H9 (cell line): Measurements from ENCODE around the gene PROSER3. TPM values are rescaled to one million over a fixed set of nuclear protein-coding genes. Genes with fewer than 3 reads are reported as not detected.

Experiments used
- DNase-seq: peaks from one replicate; pipeline ENCODE4 v3.0.0-alpha.2; 2017
- H2AFZ ChIP-seq: one replicate; pipeline ENCODE4 v1.6.1; 2013; ENCODE audit warnings: mild to moderate bottlenecking, low read length, control low read depth, moderate library complexity
- H2AK5ac ChIP-seq: 2 replicates; pipeline ENCODE4 v1.6.1; 2013; ENCODE audit warnings: low read length, control low read depth, mixed read lengths; ENCODE audit not compliant: insufficient read length
- H2BK120ac ChIP-seq: one replicate; pipeline ENCODE4 v1.6.1; 2013; ENCODE audit warnings: low read depth, mild to moderate bottlenecking, low read length, control low read depth, inconsistent platforms; ENCODE audit not compliant: poor library complexity, severe bottlenecking
- H2BK12ac ChIP-seq: 2 replicates; pipeline ENCODE4 v1.6.1; 2013; ENCODE audit warnings: low read length, control low read depth, mixed read lengths, low read depth; ENCODE audit not compliant: insufficient read length
- H2BK15ac ChIP-seq: 2 replicates; pipeline ENCODE4 v1.6.1; 2013; ENCODE audit warnings: low read depth, low read length, control low read depth
- H2BK20ac ChIP-seq: one replicate; pipeline ENCODE4 v1.6.1; 2013; ENCODE audit warnings: low read depth, mild to moderate bottlenecking, low read length, control low read depth, inconsistent platforms; ENCODE audit not compliant: poor library complexity, severe bottlenecking
- H2BK5ac ChIP-seq: 2 replicates; pipeline ENCODE4 v1.6.1; 2013; ENCODE audit warnings: low read length, control low read depth, mixed read lengths; ENCODE audit not compliant: insufficient read length
- H3K14ac ChIP-seq: 2 replicates; pipeline ENCODE4 v1.6.1; 2013; ENCODE audit warnings: low read length, control low read depth; ENCODE audit not compliant: insufficient read depth
- H3K18ac ChIP-seq: 2 replicates; pipeline ENCODE4 v1.6.1; 2013; ENCODE audit warnings: low read depth, mild to moderate bottlenecking, mixed read lengths, low read length, control low read depth; ENCODE audit not compliant: insufficient read length
- H3K23ac ChIP-seq: 2 replicates; pipeline ENCODE4 v1.6.1; 2013; ENCODE audit warnings: low read length, control low read depth, mixed read lengths, low read depth; ENCODE audit not compliant: insufficient read length
- H3K23me2 ChIP-seq: 2 replicates; pipeline ENCODE4 v1.6.1; 2013; ENCODE audit warnings: low read depth, mild to moderate bottlenecking, mixed read lengths, low read length, control low read depth; ENCODE audit not compliant: insufficient read length, poor library complexity, severe bottlenecking
- H3K27ac ChIP-seq: 2 replicates; pipeline ENCODE4 v1.5.1; 2013; ENCODE audit warnings: low read length, control low read depth, mixed read lengths, low read depth; ENCODE audit not compliant: insufficient read length
- H3K27me3 ChIP-seq: 2 replicates; pipeline ENCODE4 v1.6.1; 2013; ENCODE audit warnings: low read length, control low read depth, inconsistent platforms; ENCODE audit not compliant: insufficient read depth
- H3K4ac ChIP-seq: 2 replicates; pipeline ENCODE4 v1.6.1; 2013; ENCODE audit warnings: low read depth, mild to moderate bottlenecking, control low read depth, inconsistent platforms, low read length, moderate library complexity
- H3K4me1 ChIP-seq: 2 replicates; pipeline ENCODE4 v1.6.1; 2013; ENCODE audit warnings: low read length, control low read depth, inconsistent platforms; ENCODE audit not compliant: insufficient read depth
- H3K4me2 ChIP-seq: 2 replicates; pipeline ENCODE4 v1.6.1; 2013; ENCODE audit warnings: low read length, control low read depth, mixed read lengths; ENCODE audit not compliant: insufficient read length, insufficient read depth
- H3K56ac ChIP-seq: 2 replicates; pipeline ENCODE4 v1.6.1; 2013; ENCODE audit warnings: low read depth, mild to moderate bottlenecking, mixed read lengths, low read length, control low read depth; ENCODE audit not compliant: insufficient read length
- H3K79me1 ChIP-seq: 2 replicates; pipeline ENCODE4 v1.6.1; 2013; ENCODE audit warnings: low read depth, mild to moderate bottlenecking, moderate library complexity, low read length, control low read depth, inconsistent platforms; ENCODE audit not compliant: insufficient read depth, poor library complexity, severe bottlenecking
- H3K79me2 ChIP-seq: 2 replicates; pipeline ENCODE4 v1.6.1; 2013; ENCODE audit warnings: low read length, control low read depth, inconsistent platforms; ENCODE audit not compliant: insufficient read depth
- H3K9ac ChIP-seq: 2 replicates; pipeline ENCODE4 v1.6.1; 2013; ENCODE audit warnings: low read length, control low read depth, mixed read lengths; ENCODE audit not compliant: insufficient read length; ENCODE audit errors: extremely low read depth
- H3K9me3 ChIP-seq: one replicate; pipeline ENCODE4 v1.6.1; 2013; ENCODE audit warnings: low read depth, low read length, inconsistent platforms; ENCODE audit not compliant: control insufficient read depth
- H3T11ph ChIP-seq: one replicate; pipeline ENCODE4 v1.6.1; 2013; ENCODE audit warnings: mild to moderate bottlenecking, low read length, control low read depth, inconsistent platforms
- H4K20me1 ChIP-seq: one replicate; pipeline ENCODE4 v1.6.1; 2013; ENCODE audit not compliant: control insufficient read depth, insufficient read length, insufficient read depth
- H4K5ac ChIP-seq: 2 replicates; pipeline ENCODE4 v1.6.1; 2013; ENCODE audit warnings: low read depth, mild to moderate bottlenecking, mixed read lengths, low read length, control low read depth; ENCODE audit not compliant: insufficient read length
- H4K8ac ChIP-seq: replicated peaks from 2 replicates; pipeline ENCODE4 v1.6.1; 2013; ENCODE audit warnings: low read length, control low read depth, mixed read lengths, low read depth; ENCODE audit not compliant: insufficient read length
- H4K91ac ChIP-seq: 2 replicates; pipeline ENCODE4 v1.6.1; 2013; ENCODE audit warnings: low read depth, mild to moderate bottlenecking, moderate library complexity, mixed read lengths, low read length, control low read depth; ENCODE audit not compliant: insufficient read length
- H3K27ac Mint-ChIP-seq, 3 experiments: 2 replicates in 2 of 3; 3 replicates in 1 of 3; pipeline ENCODE4 v1.8.0; 2020 to 2021; ENCODE audit warnings: mixed read lengths in 3 of 3, mild to moderate bottlenecking in 1 of 3, moderate library complexity in 1 of 3
- H3K27me3 Mint-ChIP-seq: 2 replicates; pipeline ENCODE4 v1.8.0; 2021; ENCODE audit warnings: low read depth, mild to moderate bottlenecking, moderate library complexity, mixed read lengths
- H3K36me3 Mint-ChIP-seq, 3 experiments: 2 replicates in 2 of 3; 3 replicates in 1 of 3; pipeline ENCODE4 v1.8.0; 2020 to 2021; ENCODE audit warnings: low read depth in 3 of 3, mixed read lengths in 3 of 3; ENCODE audit not compliant: insufficient read depth in 1 of 3
- H3K4me1 Mint-ChIP-seq, 2 experiments: 2 replicates each; pipeline ENCODE4 v1.8.0; 2020; ENCODE audit warnings: mixed read lengths in 2 of 2
- H3K4me3 Mint-ChIP-seq, 2 experiments: 2 replicates in 1 of 2; 3 replicates in 1 of 2; pipeline ENCODE4 v1.8.0; 2020 to 2021; ENCODE audit warnings: mild to moderate bottlenecking in 2 of 2, mixed read lengths in 2 of 2, moderate library complexity in 1 of 2
- H3K9me3 Mint-ChIP-seq, 2 experiments: 2 replicates in 1 of 2; 3 replicates in 1 of 2; pipeline ENCODE4 v1.8.0; 2020; ENCODE audit warnings: mild to moderate bottlenecking in 2 of 2, mixed read lengths in 2 of 2, moderate library complexity in 1 of 2
- CTCF ChIP-seq: fragments of 200-600 bp; sonication (generic); conservative IDR thresholded peaks from 3 replicates; pipeline ENCODE4 v1.8.0; 2021; ENCODE audit warnings: antibody characterized with exemption, mild to moderate bottlenecking
- WGBS: extraction: QIAGEN DNeasy Blood & Tissue Kit; methylation state at CpG from one replicate; pipeline ENCODE4 v1.1.7; 2013; ENCODE audit warnings: missing lambda C conversion rate, low lambda C conversion rate, mixed read lengths; ENCODE audit not compliant: insufficient read length; ENCODE audit errors: extremely low coverage; 5-methylcytosine and 5-hydroxymethylcytosine counted together
- total RNA-seq: library from RNA; stranded (reverse); gene quantifications from 2 replicates; pipeline ENCODE4 v1.2.1, GENCODE V29; 2021

PROSER3 gene
- total RNA-seq, 1 experiment from 2014 or later: 29.1 TPM

DNA sequence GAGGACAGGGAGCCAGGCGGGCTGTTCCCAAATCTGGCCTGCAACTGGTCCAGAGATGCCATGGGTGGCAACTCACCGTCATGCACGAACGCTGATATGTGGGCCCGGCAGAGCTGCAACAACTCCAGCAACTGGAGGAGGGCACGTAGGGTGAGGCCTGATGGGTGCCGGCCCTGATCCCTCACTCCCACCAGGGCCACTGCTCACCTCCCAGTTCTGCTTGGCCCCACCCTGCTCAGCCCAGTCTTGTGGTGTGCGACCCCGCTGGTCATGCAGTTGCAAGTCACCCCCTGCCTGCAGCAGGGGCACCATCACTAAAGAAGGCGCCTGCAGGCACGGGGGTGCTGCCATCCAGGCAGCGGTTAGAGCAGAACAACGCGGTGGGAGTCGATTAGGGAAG is 34.3 kb downstream of the PROSER3 start:
- Histone ChIP-seq H3K4me2 (no peak overlapping the region), H3K27me3 (peaks cover 3% of the 10 kb centered on the region; the same call in 1 of the 2 replicates), H2BK20ac (no peak overlapping the region), H2BK5ac (no peak overlapping the region), H3K18ac (no peak overlapping the region), H3K23me2 (peaks cover 4% of the 10 kb centered on the region), H3K4me1 (no peaks in the 10 kb centered on the region), H2BK120ac (no peak overlapping the region), H3K23ac (no peak overlapping the region), H2AK5ac (no peak overlapping the region), H3K9ac (no peak overlapping the region), H2AFZ (no peak overlapping the region), H3K79me2 (no peaks in the 10 kb centered on the region), H2BK15ac (no peak overlapping the region), H2BK12ac (no peak overlapping the region), H4K5ac (no peak overlapping the region), H4K8ac (no peak overlapping the region), H3K27ac (no peak overlapping the region), H3K56ac (no peak overlapping the region), H3K4ac (no peak overlapping the region), H3K14ac (no peak overlapping the region), H3K79me1 (no peaks in the 10 kb centered on the region), H4K91ac (no peak overlapping the region), H3K9me3 (no peaks in the 10 kb centered on the region), H3T11ph (no peak overlapping the region), H4K20me1 (peaks cover 3% of the 10 kb centered on the region)
- no peak for DNase-seq
- Mint-ChIP-seq H3K4me1 (peaks cover 8 to 15% of the 10 kb centered on the region in 2 experiments), H3K4me3 (no peak overlapping the region; a peak in 1 of 5 replicates), H3K36me3 (no peaks in the 10 kb centered on the region; a peak in 1 of 7 replicates), H3K27me3 (peaks cover 27% of the 10 kb centered on the region), H3K9me3 (no peaks in the 10 kb centered on the region), H3K27ac (no peak overlapping the region)
- WGBS: no CpG with 5 or more reads among the region's 15 CpGs
- no peak for TF ChIP-seq CTCF
